Activated T-cell treated with anti-CD3 and anti-CD28 coated beads, Interleukin-2, amount 50 U/mL, for 72 hours (primary cell): ENCODE results near the gene HSD11B1L. TPM values are rescaled to one million over a fixed set of nuclear protein-coding genes. Genes with fewer than 3 reads are reported as not detected.

Experiments
- ATAC-seq, 2 donors: fragments of 150-1000 bp; cut with Tn5 transposase; replicated peaks in 1 of 2; 2 replicates each; pipeline ENCODE4 v1.10.0; 2021; ENCODE audit warnings: moderate library complexity in 2 of 2, mild to moderate bottlenecking in 1 of 2
- DNase-seq, 2 donors: peaks; one replicate each; pipeline ENCODE4 v3.0.0; 2021 to 2022; ENCODE audit warnings: mixed read lengths in 1 of 2
- H3K27ac Mint-ChIP-seq: one replicate; pipeline ENCODE4 v1.8.0; 2022; ENCODE audit warnings: mild to moderate bottlenecking, moderate library complexity, mixed read lengths
- H3K27me3 Mint-ChIP-seq: one replicate; pipeline ENCODE4 v1.8.0; 2022; ENCODE audit warnings: low read depth, mixed read lengths
- H3K36me3 Mint-ChIP-seq, 2 donors: one replicate each; pipeline ENCODE4 v1.8.0; 2022; ENCODE audit warnings: mixed read lengths in 2 of 2, mild to moderate bottlenecking in 1 of 2; ENCODE audit not compliant: insufficient read depth in 2 of 2
- H3K4me1 Mint-ChIP-seq: one replicate; pipeline ENCODE4 v1.8.0; 2022; ENCODE audit warnings: low read depth, mixed read lengths
- H3K4me3 Mint-ChIP-seq, 2 donors: one replicate each; pipeline ENCODE4 v1.8.0; 2022; ENCODE audit warnings: mild to moderate bottlenecking in 2 of 2, mixed read lengths in 2 of 2, moderate library complexity in 2 of 2
- H3K9me3 Mint-ChIP-seq, 2 donors: one replicate each; pipeline ENCODE4 v1.8.0; 2022; ENCODE audit warnings: mixed read lengths in 2 of 2
- total RNA-seq, 2 donors: library from RNA; stranded (reverse); gene quantifications; one replicate each; pipeline ENCODE4 v1.2.3, GENCODE V29; 2022

Gene HSD11B1L
- total RNA-seq, 2 donors from 2014 or later, result 3.0 to 5.1 TPM

- ATAC-seq (no peak), DNase-seq (no peak)
- H3K4me3 Mint-ChIP-seq, result no peak overlapping the region
- H3K9me3 Mint-ChIP-seq, result peaks cover 2 to 4% of the 10 kb centered on the region in 2 donors
- no peak overlapping the region for H3K27ac Mint-ChIP-seq
- H3K27me3 Mint-ChIP-seq, result no peaks in the 10 kb centered on the region
- peaks cover under 1% of the 10 kb centered on the region for H3K4me1 Mint-ChIP-seq
- H3K36me3 Mint-ChIP-seq, result peaks cover 5 to 10% of the 10 kb centered on the region in 2 donors
Measured at GRCh38 chr19:5673752-5674151, 7.1 kb upstream of the HSD11B1L start.

- H3K36me3 Mint-ChIP-seq, result peaks cover 5% of the 10 kb centered on the region in 2 donors
- H3K27me3 Mint-ChIP-seq, result no peaks in the 10 kb centered on the region
- no peak overlapping the region for H3K27ac Mint-ChIP-seq
- H3K9me3 Mint-ChIP-seq, result peaks cover 2 to 4% of the 10 kb centered on the region in 2 donors
- H3K4me1 Mint-ChIP-seq, result peaks cover 9% of the 10 kb centered on the region
- ATAC-seq, result no peak
- H3K4me3 Mint-ChIP-seq, result no peak overlapping the region
- no peak for DNase-seq
Measured at GRCh38 chr19:5674714-5675113, 6.1 kb upstream of the HSD11B1L start.

GRCh38 chr19:5676105-5676771 lies 4.6 kb upstream of the HSD11B1L start:
- ATAC-seq (no peak), DNase-seq (no peak)
- H3K9me3 Mint-ChIP-seq, result peaks cover 2 to 4% of the 10 kb centered on the region in 2 donors
- H3K27ac Mint-ChIP-seq, result no peak overlapping the region
- peaks cover 16% of the 10 kb centered on the region for H3K4me1 Mint-ChIP-seq
- no peak overlapping the region for H3K4me3 Mint-ChIP-seq
- H3K36me3 Mint-ChIP-seq, result peaks cover 5 to 6% of the 10 kb centered on the region in 2 donors
- no peaks in the 10 kb centered on the region for H3K27me3 Mint-ChIP-seq

- Mint-ChIP-seq H3K27ac (no peak overlapping the region), H3K36me3 (peaks cover 5 to 6% of the 10 kb centered on the region in 2 donors), H3K9me3 (peaks cover 4 to 5% of the 10 kb centered on the region in 2 donors), H3K4me1 (peaks cover 21% of the 10 kb centered on the region), H3K4me3 (no peak overlapping the region), H3K27me3 (no peaks in the 10 kb centered on the region)
- DNase-seq, result no peak
- ATAC-seq, result no peak
Measured at GRCh38 chr19:5676772-5677105, 4.1 kb upstream of the HSD11B1L start.

- no peak for DNase-seq
- H3K9me3 Mint-ChIP-seq, result peaks cover 4 to 5% of the 10 kb centered on the region in 2 donors
- no peak for ATAC-seq
- peaks cover 25% of the 10 kb centered on the region for H3K4me1 Mint-ChIP-seq
- H3K4me3 Mint-ChIP-seq, result no peak overlapping the region
- H3K27ac Mint-ChIP-seq, result no peak overlapping the region
- H3K36me3 Mint-ChIP-seq, result peaks cover 5 to 6% of the 10 kb centered on the region in 2 donors
- no peaks in the 10 kb centered on the region for H3K27me3 Mint-ChIP-seq
Measured at GRCh38 chr19:5677136-5677535, 3.7 kb upstream of the HSD11B1L start.

GRCh38 chr19:5677580-5677979 lies 3.2 kb upstream of the HSD11B1L start:
- Mint-ChIP-seq H3K4me1 (peaks cover 25% of the 10 kb centered on the region), H3K9me3 (peaks cover 4 to 5% of the 10 kb centered on the region in 2 donors), H3K27ac (no peak overlapping the region), H3K36me3 (peaks cover 5 to 6% of the 10 kb centered on the region in 2 donors), H3K27me3 (no peaks in the 10 kb centered on the region), H3K4me3 (no peak overlapping the region)
- no peak for ATAC-seq
- no peak for DNase-seq

GRCh38 chr19:5678071-5678718 lies 2.6 kb upstream of the HSD11B1L start:
- Mint-ChIP-seq H3K9me3 (peaks cover 4 to 5% of the 10 kb centered on the region in 2 donors), H3K27me3 (no peaks in the 10 kb centered on the region), H3K36me3 (peaks cover 2 to 6% of the 10 kb centered on the region in 2 donors), H3K27ac (no peak overlapping the region), H3K4me1 (peaks cover 28% of the 10 kb centered on the region), H3K4me3 (no peak overlapping the region)
- ATAC-seq (no peak), DNase-seq (no peak)

- ATAC-seq (no peak), DNase-seq (no peak)
- peaks cover 0 to 3% of the 10 kb centered on the region in 2 donors for H3K9me3 Mint-ChIP-seq
- peaks cover 30% of the 10 kb centered on the region for H3K4me1 Mint-ChIP-seq
- H3K4me3 Mint-ChIP-seq, result peak overlapping the region; percentile 81 to 99
- H3K36me3 Mint-ChIP-seq, result peaks cover 0 to 3% of the 10 kb centered on the region in 2 donors
- H3K27ac Mint-ChIP-seq, result peak overlapping the region; percentile 86
- H3K27me3 Mint-ChIP-seq, result no peaks in the 10 kb centered on the region
Measured at GRCh38 chr19:5679289-5680083, 1.3 kb upstream of the HSD11B1L start.

- no peaks in the 10 kb centered on the region for H3K27me3 Mint-ChIP-seq
- H3K9me3 Mint-ChIP-seq, result peaks cover 0 to 3% of the 10 kb centered on the region in 2 donors
- H3K36me3 Mint-ChIP-seq, result peaks cover 0 to 3% of the 10 kb centered on the region in 2 donors
- H3K4me3 Mint-ChIP-seq, result peak overlapping the region; percentile 81 to 99
- peak overlapping the region; percentile 86 for H3K27ac Mint-ChIP-seq
- peaks cover 30% of the 10 kb centered on the region for H3K4me1 Mint-ChIP-seq
- no peak for DNase-seq
- no peak for ATAC-seq
Measured at GRCh38 chr19:5680084-5680436, 767 bp upstream of the HSD11B1L start.

GRCh38 chr19:5681391-5682106 lies 722 bp downstream of the HSD11B1L start:
- H3K27me3 Mint-ChIP-seq, result no peaks in the 10 kb centered on the region
- peaks cover 0 to 3% of the 10 kb centered on the region in 2 donors for H3K9me3 Mint-ChIP-seq
- peak overlapping the region; percentile 67 to 69 for H3K4me3 Mint-ChIP-seq
- H3K36me3 Mint-ChIP-seq, result peaks cover 0 to 3% of the 10 kb centered on the region in 2 donors
- peak overlapping the region; percentile 2 for H3K27ac Mint-ChIP-seq
- no peak for ATAC-seq
- peaks cover 40% of the 10 kb centered on the region for H3K4me1 Mint-ChIP-seq
- no peak for DNase-seq

GRCh38 chr19:5682107-5682482 lies 1.3 kb downstream of the HSD11B1L start:
- Mint-ChIP-seq H3K4me3 (peak overlapping the region; percentile 67 to 69), H3K27me3 (no peaks in the 10 kb centered on the region), H3K36me3 (peaks cover 0 to 3% of the 10 kb centered on the region in 2 donors), H3K4me1 (peaks cover 41% of the 10 kb centered on the region), H3K9me3 (peaks cover 0 to 3% of the 10 kb centered on the region in 2 donors), H3K27ac (peak overlapping the region; percentile 2)
- no peak for ATAC-seq
- DNase-seq, result no peak

- peaks cover 45% of the 10 kb centered on the region for H3K4me1 Mint-ChIP-seq
- H3K27me3 Mint-ChIP-seq, result no peaks in the 10 kb centered on the region
- H3K27ac Mint-ChIP-seq, result peak overlapping the region; percentile 31
- no peak for DNase-seq
- peaks cover 0 to 3% of the 10 kb centered on the region in 2 donors for H3K9me3 Mint-ChIP-seq
- peaks cover 0 to 3% of the 10 kb centered on the region in 2 donors for H3K36me3 Mint-ChIP-seq
- no peak overlapping the region for H3K4me3 Mint-ChIP-seq
- no peak for ATAC-seq
Measured at GRCh38 chr19:5683177-5683886, 2.5 kb downstream of the HSD11B1L start.
